ENCODE results near the gene NCOR1. TPM values are rescaled to one million over a fixed set of nuclear protein-coding genes. Genes with fewer than 3 reads are reported as not detected.

The NCOR1 gene
- total RNA-seq, 4 donors from 2014 or later = 136 to 320 (median 177) TPM

DNA sequence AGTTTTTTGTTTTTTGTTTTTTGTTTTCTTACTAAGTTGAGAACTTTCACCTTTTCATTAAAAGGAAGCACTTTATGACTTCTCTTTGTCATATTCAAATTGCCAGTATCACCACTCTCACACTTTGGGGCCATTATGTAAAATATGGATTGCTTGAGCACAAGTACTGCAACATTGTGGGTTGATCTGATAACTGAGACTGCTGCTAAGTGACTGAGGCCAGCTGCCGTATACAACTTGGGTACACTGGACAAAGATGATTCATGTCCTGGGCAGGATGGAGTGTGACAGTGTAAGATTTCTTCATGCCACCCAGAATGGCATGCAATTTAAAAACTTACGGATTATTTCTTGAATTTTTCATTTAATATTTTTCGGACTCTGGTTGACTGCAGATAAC lies 207.9 kb downstream of the NCOR1 start:
- H3K27ac ChIP-seq = no peak overlapping the region
- WGBS = 95% methylated on average over 3 of the region's 3 CpGs
- no peaks in the 10 kb centered on the region for H3K9me3 ChIP-seq
- TF ChIP-seq EP300 (IDR thresholded peaks at IDR 0.05) (no peak), POLR2A (IDR thresholded peaks at IDR 0.05) (no peak), POLR2AphosphoS5 (IDR thresholded peaks at IDR 0.05) (no peak)
- TF ChIP-seq, protein P1, sequence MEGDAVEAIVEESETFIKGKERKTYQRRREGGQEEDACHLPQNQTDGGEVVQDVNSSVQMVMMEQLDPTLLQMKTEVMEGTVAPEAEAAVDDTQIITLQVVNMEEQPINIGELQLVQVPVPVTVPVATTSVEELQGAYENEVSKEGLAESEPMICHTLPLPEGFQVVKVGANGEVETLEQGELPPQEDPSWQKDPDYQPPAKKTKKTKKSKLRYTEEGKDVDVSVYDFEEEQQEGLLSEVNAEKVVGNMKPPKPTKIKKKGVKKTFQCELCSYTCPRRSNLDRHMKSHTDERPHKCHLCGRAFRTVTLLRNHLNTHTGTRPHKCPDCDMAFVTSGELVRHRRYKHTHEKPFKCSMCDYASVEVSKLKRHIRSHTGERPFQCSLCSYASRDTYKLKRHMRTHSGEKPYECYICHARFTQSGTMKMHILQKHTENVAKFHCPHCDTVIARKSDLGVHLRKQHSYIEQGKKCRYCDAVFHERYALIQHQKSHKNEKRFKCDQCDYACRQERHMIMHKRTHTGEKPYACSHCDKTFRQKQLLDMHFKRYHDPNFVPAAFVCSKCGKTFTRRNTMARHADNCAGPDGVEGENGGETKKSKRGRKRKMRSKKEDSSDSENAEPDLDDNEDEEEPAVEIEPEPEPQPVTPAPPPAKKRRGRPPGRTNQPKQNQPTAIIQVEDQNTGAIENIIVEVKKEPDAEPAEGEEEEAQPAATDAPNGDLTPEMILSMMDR (IDR thresholded peaks at IDR 0.05) = no peak
- peaks cover 7% of the 10 kb centered on the region for H3K4me1 ChIP-seq
- no peak overlapping the region for H3K4me3 ChIP-seq
- DNase-seq (ENCODE audit: low spot score in 2 of 2) = no peak
- peaks cover 80% of the 10 kb centered on the region for H3K36me3 ChIP-seq
- H3K27me3 ChIP-seq = no peaks in the 10 kb centered on the region

DNA sequence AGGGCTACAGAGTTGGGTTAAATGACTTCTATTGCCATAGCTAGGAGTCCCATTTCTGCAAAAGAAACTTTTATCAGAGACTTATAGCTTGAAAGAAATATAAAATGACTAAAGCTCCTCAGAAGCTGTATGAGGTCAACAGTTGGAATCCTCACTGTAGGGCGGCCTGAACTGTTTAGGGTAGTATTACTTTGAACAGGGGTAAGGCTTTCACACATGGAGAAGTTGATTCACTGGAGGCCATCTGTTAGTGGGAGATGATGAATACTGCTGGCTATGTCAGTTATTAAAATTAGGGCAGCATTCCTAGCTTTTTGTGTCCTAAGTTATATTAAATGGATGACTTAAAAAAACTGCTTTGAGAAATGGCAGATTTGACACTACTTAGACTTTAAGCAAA lies 209.7 kb downstream of the NCOR1 start:
- peaks cover 12% of the 10 kb centered on the region for H3K4me1 ChIP-seq
- H3K4me3 ChIP-seq = no peak overlapping the region
- H3K27ac ChIP-seq = no peak overlapping the region
- no peaks in the 10 kb centered on the region for H3K27me3 ChIP-seq
- no peaks in the 10 kb centered on the region for H3K9me3 ChIP-seq
- no peak for TF ChIP-seq POLR2A (IDR thresholded peaks at IDR 0.05)
- TF ChIP-seq POLR2AphosphoS5 (IDR thresholded peaks at IDR 0.05) = no peak
- WGBS = 95% methylated on average over 1 of the region's 1 CpG
- peaks cover 86% of the 10 kb centered on the region for H3K36me3 ChIP-seq
- DNase-seq (ENCODE audit: low spot score in 2 of 2) = no peak

DNA sequence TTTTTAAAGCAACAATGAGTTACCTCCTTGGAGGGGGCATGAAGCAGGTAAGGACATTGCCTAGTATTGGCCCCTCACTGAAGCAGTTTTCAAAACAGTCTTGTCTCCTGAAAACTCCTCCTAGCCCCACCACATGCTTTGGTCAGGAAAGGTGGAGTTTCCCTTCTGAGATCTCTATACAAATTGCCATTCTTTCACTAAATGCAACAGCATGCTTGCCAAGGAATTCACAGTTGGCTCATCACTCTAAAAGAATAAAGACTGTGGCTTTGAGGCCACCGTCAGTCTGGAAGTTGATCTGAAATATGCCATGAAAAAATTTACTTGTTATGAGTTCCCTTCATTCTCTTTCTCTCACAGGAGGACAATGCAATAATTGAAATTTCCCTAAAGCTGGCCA lies 211.5 kb downstream of the NCOR1 start:
- 59% methylated on average over 1 of the region's 1 CpG for WGBS
- no peak for DNase-seq (ENCODE audit: low spot score in 2 of 2)
- TF ChIP-seq POLR2A (IDR thresholded peaks at IDR 0.05) (no peak), POLR2AphosphoS5 (IDR thresholded peaks at IDR 0.05) (peak in 1 of 3 donors; percentile 22), EP300 (IDR thresholded peaks at IDR 0.05) (no peak)
- TF ChIP-seq, protein P1 (IDR thresholded peaks at IDR 0.05) = no peak
- Histone ChIP-seq H3K9me3 (no peaks in the 10 kb centered on the region), H3K36me3 (peaks cover 73% of the 10 kb centered on the region), H3K27me3 (no peaks in the 10 kb centered on the region), H3K4me3 (no peak overlapping the region), H3K4me1 (peaks cover 22% of the 10 kb centered on the region), H3K27ac (peak overlapping the region; percentile 4)

DNA sequence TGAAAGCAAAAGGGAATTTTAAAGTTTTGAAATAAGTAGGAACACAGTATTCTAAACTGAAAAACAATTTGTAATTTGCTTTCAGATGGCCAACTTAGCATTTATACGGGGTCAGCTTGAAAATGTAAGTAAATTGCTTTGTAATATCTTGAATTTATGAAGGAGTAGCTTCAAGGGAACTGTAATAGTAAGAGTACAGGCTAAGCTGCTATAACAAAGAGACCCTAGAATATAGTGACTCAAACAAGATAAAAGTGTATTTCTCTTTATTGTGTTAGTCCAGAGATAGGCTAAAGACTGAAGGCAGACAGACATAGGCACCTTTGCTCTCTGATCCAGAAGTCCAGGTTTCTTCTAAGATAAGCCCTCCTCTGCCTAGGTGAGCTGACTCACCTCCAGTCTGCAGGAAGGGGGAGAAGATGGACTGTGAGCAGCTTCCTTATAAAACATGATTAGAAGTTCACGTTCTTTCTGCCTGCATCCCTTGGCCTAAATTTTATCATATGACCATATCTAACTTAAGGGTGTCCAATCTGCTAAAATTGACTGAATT lies 212.6 kb downstream of the NCOR1 start:
- no peak for DNase-seq (ENCODE audit: low spot score in 2 of 2)
- Histone ChIP-seq H3K36me3 (peaks cover 63% of the 10 kb centered on the region), H3K9me3 (no peaks in the 10 kb centered on the region), H3K27me3 (no peaks in the 10 kb centered on the region), H3K4me3 (no peak overlapping the region), H3K4me1 (peaks cover 29% of the 10 kb centered on the region), H3K27ac (no peak overlapping the region)
- TF ChIP-seq POLR2AphosphoS5 (IDR thresholded peaks at IDR 0.05) = no peak
- TF ChIP-seq, protein P1 (IDR thresholded peaks at IDR 0.05) = no peak
- no peak for TF ChIP-seq EP300 (IDR thresholded peaks at IDR 0.05)
- no peak for TF ChIP-seq POLR2A (IDR thresholded peaks at IDR 0.05)
- 91% methylated on average over 2 of the region's 2 CpGs for WGBS

DNA sequence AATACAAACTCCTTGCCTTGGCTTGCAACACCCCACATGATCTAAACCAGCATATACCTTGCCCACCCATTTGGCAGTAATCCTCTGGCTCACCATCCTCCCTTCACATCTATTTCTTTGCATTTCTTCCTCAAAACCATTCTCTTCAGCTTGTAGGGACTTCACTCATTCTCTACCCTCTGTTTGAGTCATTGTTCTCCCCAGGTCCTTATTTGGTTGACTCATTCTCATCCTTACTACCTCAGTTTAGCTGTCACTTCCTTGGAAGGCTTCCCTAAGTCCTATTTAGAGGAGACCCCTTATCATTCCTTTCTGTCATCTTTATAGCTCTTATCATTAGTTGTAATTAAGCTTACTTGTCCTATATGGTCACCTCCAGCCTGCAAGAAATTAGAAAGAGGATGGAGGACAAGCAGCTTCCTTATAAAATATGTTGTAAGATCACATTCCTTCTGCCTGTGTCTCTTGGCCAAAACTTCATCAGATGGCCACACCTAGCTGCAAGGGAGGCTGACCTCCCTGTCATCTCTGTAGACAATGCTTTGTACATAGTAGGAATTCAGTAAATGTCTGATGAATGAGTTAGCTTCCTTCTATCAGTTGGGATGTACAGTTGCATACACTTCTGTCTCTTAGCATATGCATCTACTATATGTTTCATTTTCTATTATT lies 214.0 kb downstream of the NCOR1 start:
- peak overlapping the region; percentile 78 for H3K4me3 ChIP-seq
- no peaks in the 10 kb centered on the region for H3K27me3 ChIP-seq
- H3K36me3 ChIP-seq = peaks cover 51% of the 10 kb centered on the region
- no peak for TF ChIP-seq EP300 (IDR thresholded peaks at IDR 0.05)
- TF ChIP-seq POLR2AphosphoS5 (IDR thresholded peaks at IDR 0.05) = no peak
- TF ChIP-seq, protein P1 (IDR thresholded peaks at IDR 0.05) = no peak
- TF ChIP-seq POLR2A (IDR thresholded peaks at IDR 0.05) = no peak
- no peak overlapping the region for H3K27ac ChIP-seq
- no peak for DNase-seq (ENCODE audit: low spot score in 2 of 2)
- peaks cover 29% of the 10 kb centered on the region for H3K4me1 ChIP-seq
- H3K9me3 ChIP-seq = no peaks in the 10 kb centered on the region
